ENCODE measurements around the gene YIPF2.

The YIPF2 gene

DNA sequence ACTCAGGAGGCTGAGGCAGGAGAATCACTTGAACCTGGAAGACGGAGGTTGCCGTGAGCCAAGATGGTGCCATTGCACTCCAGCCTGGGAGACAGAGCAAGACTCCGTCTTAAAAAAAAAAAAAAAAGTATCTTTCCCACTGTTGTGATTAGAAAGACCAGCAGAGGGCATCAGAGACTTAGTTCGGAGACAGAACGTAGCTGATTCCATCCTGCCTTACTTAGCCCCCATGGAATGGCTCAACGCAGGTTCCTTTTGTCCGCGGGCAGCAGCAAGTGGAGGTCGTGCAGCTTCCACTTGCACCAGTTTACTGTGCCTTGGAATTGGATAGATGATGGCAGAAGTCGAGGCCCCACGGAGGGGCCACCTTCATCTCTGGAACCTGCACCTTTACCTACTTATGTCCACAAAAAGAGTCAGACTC lies 8.2 kb upstream of the YIPF2 start:
- DNase-seq (ENCODE audit: low read depth): no peak

DNA sequence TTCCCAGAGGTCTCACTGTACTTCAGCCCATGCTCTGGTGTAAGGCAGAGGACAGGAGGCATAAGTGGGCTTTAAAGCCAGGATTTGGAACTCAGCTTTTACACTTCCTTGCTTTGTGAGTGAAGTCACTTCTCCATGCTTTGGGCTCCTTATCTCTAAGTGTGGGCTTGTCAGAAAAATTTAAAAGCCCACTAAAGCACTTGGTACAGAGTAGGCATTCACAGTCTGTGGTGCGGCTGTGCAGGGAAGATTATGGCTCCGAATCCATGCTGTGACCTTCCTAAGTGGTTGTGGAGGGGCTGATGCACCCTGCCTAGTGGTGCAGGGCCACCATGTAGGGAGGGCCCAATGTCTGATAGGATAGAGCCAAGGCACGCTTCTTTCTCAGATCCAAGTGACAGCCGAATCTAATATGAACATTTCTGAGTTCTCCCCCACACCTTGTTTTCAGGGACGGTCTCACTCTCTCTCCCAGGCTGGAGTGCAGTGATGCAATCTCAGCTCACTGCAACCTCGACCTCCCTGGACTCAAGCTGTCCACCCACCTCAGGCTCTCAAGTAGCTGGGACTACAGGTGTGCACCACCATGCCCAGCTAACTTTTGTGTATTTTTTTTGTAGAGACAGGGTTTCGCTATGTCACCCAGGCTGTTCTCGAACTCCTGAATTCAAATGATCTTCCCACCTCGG lies 7.1 kb upstream of the YIPF2 start:
- no peak for DNase-seq (ENCODE audit: low read depth)

DNA sequence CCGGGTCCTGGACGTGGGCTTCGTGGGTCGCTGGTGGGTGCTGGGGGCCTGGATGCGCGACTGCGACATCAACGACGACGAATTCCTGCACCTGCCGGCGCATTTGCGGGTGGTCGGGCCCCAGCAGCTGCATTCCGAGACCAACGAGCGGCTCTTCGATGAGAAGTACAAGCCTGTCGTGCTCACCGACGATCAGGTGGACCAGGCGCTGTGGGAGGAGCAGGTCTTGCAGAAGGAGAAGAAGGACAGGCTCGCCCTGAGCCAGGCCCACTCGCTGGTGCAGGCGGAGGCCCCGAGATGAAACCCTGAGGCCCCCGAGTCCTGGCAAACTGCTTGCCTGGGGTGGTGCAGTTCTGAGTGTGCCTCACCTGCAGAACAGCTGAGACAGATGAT lies 959 bp upstream of the YIPF2 start:
- DNase-seq (ENCODE audit: low read depth): no peak

DNA sequence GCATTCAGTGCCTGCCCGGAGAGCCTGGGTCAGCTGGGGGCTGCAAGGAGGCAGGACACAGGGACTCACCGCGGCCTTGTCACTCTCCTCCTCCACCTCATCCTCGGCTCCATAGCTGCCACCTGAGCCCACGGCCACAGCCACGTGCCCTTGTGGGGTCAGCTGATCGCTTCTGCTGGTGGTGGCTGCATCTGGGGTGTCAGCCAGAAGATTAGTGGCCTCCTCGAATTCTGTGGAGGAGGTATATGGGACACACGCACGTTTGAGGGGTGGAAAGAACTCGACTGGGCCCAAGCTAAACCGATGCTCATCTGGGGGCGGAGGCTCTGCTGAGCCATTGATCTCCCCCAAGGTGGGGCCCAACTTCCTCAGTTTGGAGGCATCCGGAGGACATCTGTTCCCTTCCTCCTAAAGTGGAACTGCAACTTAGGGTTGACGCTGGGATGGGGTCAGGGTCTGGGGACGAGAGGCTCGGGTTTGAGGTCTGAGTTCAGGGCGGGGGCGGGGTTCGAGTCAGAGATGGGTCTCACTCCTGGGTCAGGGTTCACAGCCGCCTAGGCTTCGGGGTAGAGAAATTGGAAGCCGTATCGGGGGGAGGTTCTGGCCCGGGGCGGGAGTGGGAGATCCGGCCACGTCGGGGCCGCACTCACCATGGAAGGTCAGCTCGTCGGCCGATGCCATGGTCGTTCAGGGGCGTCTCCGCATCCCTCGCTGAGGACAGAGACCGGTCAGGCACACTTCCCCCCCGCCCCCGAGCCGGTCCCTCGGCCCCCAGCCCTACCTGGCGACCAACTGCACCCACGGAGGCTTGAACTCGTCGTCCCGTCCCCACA lies 493 bp downstream of the YIPF2 start:
- no peak for DNase-seq (ENCODE audit: low read depth)

DNA sequence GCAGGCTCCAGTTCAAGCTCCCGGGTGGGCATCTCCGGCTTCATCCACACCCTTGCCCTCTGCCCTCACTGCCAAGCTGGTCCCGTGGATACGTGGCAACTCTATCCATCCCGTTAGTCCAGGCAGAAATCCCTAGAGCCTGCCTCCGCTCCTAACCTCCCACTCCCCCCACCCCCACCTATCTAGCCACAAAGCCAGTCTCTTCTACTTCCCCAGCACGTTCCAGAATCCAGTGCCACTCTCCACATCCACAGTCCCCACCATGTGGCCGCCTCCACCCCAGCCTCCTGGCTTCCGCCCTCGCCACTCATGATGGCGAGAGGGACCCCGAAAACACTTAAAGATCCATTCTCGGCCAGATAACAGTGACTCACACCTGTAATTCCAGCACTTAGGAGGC lies 3.8 kb downstream of the YIPF2 start:
- DNase-seq (ENCODE audit: low read depth): no peak

DNA sequence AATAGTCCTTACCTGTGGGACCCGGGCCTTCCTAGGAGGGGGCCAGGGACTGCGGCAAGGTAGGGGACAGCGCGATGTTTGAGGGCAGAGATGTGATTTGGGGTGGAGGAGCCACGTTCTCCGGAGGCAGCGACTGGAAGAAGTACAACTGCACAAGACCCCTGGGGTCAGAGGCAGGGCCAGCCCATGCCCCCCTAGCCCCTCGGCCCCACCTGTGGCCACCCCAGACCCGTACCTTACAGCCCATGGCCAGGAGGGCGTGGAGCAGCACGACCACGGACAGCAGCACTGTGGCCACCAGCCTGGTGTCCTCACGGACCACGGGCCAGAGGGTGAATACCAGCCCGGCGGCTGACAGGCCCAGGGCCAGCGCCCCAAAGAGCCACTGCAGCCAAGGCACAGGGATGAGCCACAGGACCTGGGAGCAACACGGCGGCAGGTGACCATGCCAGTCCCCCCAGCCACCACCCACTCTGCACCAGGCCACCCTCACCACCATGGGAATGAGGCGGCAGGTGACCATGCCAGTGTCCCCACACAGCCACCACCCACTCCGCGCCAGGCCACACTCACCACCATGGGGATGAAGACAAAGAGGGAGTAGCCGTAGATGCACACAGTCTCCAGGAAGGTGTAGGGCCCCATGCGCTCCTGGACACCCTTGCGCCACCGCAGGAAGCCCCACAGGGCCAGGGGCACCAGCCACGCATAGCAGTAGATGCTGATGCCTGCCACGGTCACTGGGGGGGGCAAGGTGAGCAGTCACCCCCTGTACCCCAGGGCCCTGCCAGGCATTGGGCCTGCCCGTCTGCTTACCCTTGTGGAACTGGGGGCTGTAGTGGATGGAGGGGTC lies 5.0 kb downstream of the YIPF2 start:
- DNase-seq (ENCODE audit: low read depth): no peak

DNA sequence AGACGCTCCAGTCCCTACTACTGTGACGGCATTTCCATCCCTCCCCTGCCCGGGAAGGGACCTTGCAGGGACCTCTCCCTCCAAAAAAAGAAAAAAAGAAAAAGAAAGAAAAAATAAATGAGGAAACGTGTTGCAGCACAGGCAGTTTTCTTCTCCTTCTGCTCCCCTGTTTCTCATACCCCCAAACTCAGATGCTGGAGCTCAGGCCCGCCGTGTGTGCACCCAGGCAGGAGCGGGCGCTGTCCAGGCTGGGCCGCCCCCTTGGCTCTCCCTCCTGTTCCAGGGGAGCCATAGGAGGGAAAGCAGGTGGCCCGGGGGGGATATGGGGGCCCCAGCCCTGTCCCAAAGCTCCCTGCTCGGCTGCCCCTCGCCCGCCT lies 5.8 kb downstream of the YIPF2 start:
- no peak for DNase-seq (ENCODE audit: low read depth)

DNA sequence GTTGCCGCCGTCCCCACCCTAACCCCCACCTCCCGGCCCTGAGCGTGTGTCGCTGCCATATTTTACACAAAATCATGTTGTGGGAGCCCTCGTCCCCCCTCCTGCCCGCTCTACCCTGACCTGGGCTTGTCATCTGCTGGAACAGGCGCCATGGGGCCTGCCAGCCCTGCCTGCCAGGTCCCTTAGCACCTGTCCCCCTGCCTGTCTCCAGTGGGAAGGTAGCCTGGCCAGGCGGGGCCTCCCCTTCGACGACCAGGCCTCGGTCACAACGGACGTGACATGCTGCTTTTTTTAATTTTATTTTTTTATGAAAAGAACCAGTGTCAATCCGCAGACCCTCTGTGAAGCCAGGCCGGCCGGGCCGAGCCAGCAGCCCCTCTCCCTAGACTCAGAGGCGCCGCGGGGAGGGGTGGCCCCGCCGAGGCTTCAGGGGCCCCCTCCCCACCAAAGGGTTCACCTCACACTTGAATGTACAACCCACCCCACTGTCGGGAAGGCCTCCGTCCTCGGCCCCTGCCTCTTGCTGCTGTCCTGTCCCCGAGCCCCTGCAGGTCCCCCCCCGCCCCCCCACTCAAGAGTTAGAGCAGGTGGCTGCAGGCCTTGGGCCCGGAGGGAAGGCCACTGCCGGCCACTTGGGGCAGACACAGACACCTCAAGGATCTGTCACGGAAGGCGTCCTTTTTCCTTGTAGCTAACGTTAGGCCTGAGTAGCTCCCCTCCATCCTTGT lies 6.4 kb downstream of the YIPF2 start:
- no peak for DNase-seq (ENCODE audit: low read depth)

DNA sequence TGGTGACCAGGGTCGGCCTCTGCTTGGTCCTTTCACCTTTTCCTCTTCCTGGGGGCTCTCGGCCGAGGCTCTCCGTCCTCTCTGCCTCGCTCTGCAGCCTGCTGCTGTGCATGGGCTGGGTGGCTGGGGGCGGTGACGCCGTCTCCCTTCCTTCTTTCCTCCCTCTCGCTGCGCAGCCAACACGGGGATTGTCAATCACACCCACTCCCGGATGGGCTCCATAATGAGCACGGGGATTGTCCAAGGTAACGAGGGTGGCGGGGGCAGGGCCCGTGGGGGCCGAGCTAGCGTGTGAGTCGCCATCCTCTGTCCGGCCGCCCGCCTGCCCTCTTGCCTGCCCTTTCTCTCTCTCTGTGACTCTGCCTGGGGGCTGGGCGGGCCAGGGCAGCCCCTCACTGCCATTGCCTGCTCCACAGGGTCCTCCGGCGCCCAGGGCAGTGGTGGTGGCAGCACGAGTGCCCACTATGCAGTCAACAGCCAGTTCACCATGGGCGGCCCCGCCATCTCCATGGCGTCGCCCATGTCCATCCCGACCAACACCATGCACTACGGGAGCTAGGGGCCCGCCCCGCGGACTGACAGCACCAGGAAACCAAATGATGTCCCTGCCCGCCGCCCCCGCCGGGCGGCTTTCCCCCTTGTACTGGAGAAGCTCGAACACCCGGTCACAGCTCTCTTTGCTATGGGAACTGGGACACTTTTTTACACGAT lies 7.1 kb downstream of the YIPF2 start:
- no peak for DNase-seq (ENCODE audit: low read depth)

DNA sequence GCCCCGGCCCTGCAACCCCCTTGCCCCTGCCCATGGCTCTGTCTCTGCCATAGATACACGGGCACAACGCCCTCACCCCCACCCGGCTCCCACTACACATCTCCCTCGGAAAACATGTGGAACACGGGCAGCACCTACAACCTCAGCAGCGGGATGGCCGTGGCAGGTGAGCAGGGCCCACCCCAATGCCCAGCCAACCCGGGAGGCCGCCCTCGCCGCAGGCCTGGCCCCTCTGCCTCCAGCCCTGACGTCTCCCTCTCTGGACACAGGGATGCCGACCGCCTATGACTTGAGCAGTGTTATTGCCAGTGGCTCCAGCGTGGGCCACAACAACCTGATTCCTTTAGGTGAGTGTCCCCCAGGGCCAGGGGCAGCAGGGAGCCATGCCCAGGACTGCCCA lies 7.7 kb downstream of the YIPF2 start:
- DNase-seq (ENCODE audit: low read depth): no peak

DNA sequence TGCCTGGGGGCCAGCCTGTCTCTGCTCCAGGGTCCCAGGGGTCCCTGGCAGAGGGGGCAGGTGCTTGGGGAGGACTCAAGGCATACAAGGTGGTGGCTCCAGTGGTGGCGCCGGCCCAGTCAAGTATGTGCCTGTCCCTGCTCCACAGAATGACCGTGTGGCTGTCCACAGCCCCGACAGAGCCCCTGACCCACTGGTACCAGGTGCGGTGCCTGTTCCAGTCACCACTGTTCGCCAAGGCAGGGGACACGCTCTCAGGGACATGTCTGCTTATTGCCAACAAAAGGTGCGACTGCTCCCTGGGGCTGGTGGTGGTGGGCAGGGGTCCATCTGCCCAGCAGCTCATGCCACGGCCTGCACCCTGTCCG lies 8.2 kb downstream of the YIPF2 start:
- DNase-seq (ENCODE audit: low read depth): no peak

DNA sequence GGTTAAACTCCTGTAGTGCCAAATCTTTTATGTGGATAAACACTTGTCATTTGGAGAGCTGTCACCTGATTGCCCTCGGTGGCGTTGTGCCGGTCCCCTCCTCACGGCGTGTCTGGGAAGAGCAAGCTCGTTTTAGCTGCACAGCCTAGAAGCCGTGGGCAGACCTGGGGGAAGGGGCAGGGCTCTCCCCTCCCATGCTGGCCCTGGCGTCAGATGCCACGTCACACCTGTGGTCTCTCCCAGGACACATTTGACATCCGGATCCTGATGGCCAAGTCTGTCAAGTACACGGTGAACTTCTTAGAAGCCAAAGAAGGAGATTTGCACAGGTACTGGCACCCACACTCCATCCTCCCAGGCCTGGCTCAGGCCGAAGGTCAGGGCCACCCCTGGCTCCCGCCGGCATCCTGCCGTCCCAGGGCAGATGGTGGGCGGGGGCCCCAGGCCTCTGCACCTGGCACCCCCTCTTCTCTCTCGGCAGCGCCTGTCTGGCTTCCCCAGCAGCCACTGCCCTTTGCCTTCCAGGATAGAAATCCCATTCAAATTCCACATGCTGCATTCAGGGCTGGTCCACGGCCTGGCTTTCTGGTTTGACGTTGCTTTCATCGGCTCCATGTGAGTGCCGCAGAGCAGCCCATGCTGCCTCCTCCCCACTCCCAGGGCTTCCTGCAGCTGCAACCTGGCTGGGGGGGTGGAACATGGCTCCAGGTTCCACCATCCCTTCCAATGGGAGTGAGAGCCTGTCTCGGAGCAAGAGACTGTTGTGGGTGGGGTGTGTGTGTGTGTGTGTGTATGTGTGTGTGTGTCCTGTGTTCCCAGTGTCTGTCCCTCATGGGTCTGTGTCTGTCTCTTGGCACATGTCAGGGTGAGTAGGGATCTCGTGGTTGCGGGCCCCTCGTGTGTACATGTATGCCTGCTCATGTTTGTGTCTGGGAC lies 8.8 kb downstream of the YIPF2 start:
- no peak for DNase-seq (ENCODE audit: low read depth)

DNA sequence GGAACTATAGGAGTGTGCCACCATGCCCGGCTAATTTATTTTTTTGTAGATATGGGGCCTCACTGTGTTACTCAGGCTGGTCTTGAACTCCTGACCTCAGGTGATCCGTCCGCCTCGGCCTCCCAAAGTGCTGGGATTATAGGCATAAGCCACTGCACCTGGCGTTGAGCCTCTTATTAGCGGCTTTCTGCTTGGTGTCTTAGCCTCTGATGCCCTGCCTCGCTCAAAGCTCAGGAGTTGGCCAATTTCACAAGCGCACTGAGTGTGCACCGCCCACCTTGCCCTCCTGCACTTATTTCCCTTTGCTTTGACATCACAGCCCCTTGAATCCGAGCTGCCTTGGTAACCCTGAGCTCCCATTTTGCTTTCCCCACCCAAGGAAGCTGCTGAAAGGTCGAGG lies 10.1 kb downstream of the YIPF2 start:
- no peak for DNase-seq (ENCODE audit: low read depth)

DNA sequence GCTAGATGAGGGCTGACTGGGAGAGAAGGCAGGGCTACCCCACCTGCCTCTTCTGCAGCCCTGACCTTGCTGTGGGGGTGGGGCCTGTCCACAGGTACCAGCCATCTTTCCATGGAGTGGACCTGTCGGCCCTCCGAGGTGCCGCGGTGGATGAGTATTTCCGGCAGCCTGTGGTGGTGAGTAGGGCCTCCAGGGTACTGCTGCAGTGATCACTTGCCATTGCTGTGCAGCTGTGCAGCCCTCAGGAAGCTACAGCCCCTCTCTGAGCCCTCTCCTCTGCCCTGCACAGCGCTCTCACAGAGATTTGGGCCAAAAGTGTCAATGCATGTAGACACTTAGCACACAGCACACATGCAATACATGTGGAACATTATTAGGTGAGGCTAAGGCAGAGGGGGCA lies 11.8 kb downstream of the YIPF2 start:
- DNase-seq (ENCODE audit: low read depth): no peak

DNA sequence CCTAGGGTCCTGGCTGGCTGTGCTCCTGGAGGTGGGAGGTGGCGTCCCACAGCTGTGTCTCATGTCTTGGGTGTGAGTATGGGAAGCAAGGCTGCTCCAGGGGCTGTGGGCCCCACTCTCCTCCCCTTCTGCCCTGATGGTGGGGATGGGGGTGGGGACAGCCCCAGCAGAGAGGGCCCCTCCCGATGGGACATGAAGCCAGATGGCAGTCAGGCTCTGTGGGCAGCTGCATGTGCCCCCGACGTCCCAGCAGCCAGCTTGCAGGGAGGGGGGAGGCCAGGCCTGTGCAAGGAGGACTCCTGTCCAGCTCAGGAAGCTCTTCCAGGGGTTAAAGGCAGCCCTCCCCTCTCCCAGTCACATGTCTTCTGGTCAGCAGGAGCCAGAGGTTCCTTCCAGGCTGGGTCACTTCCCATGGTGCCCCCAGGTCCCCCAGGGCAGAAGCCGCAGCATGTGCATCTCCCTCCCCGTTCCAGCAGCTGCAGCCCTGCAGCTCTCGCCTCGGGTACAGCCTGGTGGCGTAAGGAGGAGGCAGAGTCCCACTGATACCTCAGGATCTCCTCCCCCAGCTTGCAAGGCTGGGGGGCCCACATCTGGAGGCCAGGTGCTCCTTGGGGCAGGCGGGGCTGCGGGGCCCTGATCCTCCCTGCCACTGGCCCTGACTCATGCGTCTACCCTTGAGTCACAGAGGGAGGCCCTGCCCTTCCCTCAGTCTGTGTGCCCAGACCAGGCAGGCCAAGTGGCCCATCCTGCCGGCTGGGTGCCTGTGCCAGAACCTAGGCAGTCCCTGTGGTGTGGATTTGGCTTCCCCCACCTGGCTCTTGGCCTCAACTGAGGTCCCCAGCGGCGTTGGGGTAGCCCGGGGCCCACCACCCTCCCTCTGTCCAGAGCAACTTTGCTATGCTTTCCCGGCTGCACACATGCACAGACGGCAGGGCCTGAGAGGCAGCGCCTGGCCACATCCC lies 13.0 kb downstream of the YIPF2 start:
- no peak for DNase-seq (ENCODE audit: low read depth)

DNA sequence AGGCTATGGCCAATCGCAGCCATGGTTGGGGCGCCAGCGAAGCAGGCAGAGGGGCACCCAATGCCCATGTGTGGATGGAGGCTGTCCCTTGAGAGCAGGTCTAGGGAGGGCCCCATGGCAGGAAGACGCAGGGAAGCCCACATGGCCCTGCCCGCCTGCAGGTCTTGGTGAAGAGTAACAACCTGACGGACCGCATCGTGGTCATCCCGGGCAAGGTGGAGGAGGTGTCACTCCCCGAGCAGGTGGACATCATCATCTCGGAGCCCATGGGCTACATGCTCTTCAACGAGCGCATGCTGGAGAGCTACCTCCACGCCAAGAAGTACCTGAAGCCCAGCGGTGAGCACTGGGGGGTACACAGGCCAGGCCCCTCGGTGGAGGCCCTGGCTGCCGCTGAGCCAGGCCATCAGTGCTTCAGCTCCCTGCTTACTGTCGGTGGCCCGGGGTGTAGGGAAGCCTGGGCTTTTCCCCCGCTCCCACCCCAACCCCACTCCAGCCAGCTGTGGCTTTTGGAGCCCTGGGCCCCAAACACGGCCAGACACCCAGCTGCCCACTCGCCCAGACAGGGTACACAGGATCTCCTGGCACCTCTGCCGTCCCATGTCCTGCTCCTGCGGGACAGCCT lies 14.6 kb downstream of the YIPF2 start:
- DNase-seq (ENCODE audit: low read depth): no peak

DNA sequence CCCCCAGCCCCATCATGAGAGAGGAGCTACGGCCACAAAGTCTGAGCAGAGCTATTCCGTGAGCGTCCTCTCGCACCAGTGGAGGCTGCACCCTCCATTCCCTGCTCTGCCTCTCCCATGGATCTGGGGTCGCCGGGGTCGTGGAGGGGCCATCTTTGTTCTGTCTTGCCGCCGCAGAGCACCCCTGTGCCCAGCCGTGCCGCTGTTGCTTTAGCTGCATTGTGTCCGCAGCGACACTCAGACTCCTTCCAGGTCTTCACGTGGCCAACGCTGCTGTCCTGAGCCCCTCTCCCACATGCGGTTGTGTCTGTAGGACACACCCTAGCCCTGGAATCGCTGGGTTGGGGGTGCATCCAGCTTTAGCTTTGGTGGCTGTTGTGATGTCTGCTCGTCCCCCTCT lies 15.8 kb downstream of the YIPF2 start:
- DNase-seq (ENCODE audit: low read depth): no peak

DNA sequence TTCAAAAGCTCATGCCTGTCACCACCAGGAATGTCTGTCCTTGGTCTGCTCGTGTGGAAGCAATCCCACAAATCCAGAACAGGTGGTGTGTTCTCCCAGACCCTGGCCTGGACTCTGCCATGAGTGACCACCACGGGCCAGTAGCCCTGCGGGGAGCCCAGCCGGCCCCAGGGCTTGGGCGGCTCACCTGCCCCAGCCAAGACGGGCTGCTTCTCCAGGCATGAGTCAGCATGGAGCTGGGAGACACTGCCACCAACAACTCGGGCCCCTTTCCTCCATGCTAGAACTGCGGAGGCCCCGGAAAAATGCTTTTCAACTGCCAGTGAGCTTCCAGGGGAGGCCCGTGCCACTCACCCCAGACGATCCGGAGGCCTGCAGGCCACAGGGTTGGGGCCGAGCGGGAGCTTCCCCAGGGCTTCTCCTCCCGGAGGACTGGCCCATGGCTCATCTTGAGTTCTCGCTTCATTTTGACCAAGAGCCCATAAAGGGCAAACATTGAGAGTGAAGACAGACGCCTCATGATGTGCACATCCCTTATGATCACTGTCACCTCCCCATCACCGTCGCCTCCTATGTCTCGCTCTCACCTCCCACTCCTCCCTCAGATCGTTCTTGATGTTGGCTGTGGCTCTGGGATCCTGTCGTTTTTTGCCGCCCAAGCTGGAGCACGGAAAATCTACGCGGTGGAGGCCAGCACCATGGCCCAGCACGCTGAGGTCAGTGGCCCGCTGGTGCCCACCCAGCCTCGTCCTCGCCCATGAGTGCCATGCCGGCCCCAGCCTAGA lies 16.7 kb downstream of the YIPF2 start:
- no peak for DNase-seq (ENCODE audit: low read depth)
